Neural progenitor cell (in vitro differentiated cells): ENCODE data around the gene MGMT.

Experiments
- EZH2 ChIP-seq: fragments of 200-600 bp; sonication (generic); IDR thresholded peaks from 2 replicates; pipeline ENCODE4 v1.6.1; 2017; ENCODE audit warnings: antibody characterized with exemption, mild to moderate bottlenecking, moderate library complexity
- EZH2phosphoT487 ChIP-seq: fragments of 200-600 bp; sonication (generic); IDR thresholded peaks from 2 replicates; pipeline ENCODE4 v1.6.1; 2017; ENCODE audit warnings: antibody characterized with exemption
- TF ChIP-seq, protein P1 (sequence below): fragments of 200-600 bp; sonication (generic); IDR thresholded peaks from 2 replicates; pipeline ENCODE4 v1.5.1; 2017; ENCODE audit warnings: antibody characterized with exemption, mild to moderate bottlenecking

DNA sequence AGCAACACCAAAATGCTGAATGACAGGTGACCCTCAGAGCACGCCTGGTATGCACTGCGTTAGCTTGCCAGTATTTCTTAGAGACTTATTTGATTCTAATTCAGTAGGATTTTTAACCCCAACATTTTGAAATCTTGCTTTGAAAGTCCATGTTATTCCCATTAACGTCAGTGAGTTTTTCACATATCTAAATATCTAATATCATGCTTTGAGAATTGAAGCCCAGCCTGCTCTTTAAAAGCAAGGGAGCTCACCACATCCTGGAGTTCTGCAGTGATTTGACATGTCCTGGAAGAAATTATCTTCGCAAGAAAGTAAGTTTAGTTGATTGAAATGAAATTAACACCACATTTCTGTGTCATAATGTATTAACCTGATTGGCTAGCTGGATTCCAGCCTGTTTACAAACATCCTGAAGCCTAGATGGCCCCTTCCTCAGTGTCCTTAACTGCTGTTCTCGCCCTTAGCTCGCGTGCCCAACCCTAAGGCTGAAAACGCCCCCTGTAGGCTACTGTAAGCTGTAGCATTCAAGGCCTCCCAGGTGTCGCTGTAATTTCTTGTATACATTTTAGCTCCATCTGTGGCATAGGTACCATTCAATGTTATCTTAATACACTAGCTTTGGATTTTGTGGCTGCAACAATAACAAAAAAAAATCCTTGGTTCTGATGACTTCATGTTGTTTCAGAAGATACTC is 191.5 kb downstream of the MGMT start:
- TF ChIP-seq EZH2phosphoT487 (no peak), EZH2 (no peak)
- TF ChIP-seq, protein P1, sequence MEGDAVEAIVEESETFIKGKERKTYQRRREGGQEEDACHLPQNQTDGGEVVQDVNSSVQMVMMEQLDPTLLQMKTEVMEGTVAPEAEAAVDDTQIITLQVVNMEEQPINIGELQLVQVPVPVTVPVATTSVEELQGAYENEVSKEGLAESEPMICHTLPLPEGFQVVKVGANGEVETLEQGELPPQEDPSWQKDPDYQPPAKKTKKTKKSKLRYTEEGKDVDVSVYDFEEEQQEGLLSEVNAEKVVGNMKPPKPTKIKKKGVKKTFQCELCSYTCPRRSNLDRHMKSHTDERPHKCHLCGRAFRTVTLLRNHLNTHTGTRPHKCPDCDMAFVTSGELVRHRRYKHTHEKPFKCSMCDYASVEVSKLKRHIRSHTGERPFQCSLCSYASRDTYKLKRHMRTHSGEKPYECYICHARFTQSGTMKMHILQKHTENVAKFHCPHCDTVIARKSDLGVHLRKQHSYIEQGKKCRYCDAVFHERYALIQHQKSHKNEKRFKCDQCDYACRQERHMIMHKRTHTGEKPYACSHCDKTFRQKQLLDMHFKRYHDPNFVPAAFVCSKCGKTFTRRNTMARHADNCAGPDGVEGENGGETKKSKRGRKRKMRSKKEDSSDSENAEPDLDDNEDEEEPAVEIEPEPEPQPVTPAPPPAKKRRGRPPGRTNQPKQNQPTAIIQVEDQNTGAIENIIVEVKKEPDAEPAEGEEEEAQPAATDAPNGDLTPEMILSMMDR = peak; percentile 72
